Liver (tissue), 3 donors: ENCODE results near the gene PHYHD1.

Experiments
- EGR1 ChIP-seq, 2 donors: IDR thresholded peaks; 2 replicates each; pipeline ENCODE4 v1.6.1; 2016 to 2018; ENCODE audit warnings: antibody characterized with exemption in 2 of 2, low read depth in 2 of 2
- FOXA1 ChIP-seq: IDR thresholded peaks from 2 replicates; pipeline ENCODE4 v1.6.1; 2016; ENCODE audit warnings: antibody characterized with exemption
- GABPA ChIP-seq, 2 donors: IDR thresholded peaks in 1 of 2; conservative IDR thresholded peaks in 1 of 2; 2 replicates each; pipeline ENCODE4 v1.6.1; 2016; ENCODE audit warnings: antibody characterized with exemption in 2 of 2, mild to moderate bottlenecking in 1 of 2, moderate library complexity in 1 of 2
- RAD21 ChIP-seq, 2 donors: IDR thresholded peaks; 2 replicates each; pipeline ENCODE4 v1.6.1; 2016; ENCODE audit warnings: antibody characterized with exemption in 2 of 2, mild to moderate bottlenecking in 2 of 2
- RXRA ChIP-seq, 2 donors: IDR thresholded peaks; 2 replicates each; pipeline ENCODE4 v1.6.1; 2017 to 2018; ENCODE audit warnings: antibody characterized with exemption in 2 of 2, mild to moderate bottlenecking in 1 of 2
- SP1 ChIP-seq: IDR thresholded peaks from 2 replicates; pipeline ENCODE4 v1.6.1; 2018; ENCODE audit warnings: antibody characterized with exemption, mild to moderate bottlenecking
- TAF1 ChIP-seq: conservative IDR thresholded peaks from 2 replicates; pipeline ENCODE4 v1.6.1; 2016; ENCODE audit warnings: antibody characterized with exemption, mild to moderate bottlenecking
- YY1 ChIP-seq: IDR thresholded peaks from 2 replicates; pipeline ENCODE4 v1.6.1; 2016; ENCODE audit warnings: antibody characterized with exemption, mild to moderate bottlenecking
- TF ChIP-seq, protein P1 (sequence below): fragments of 150-350 bp; IDR thresholded peaks from 2 replicates; pipeline ENCODE4 v1.5.1; 2017; ENCODE audit warnings: improper control_type of control experiment, low read depth, low read length; ENCODE audit not compliant: missing input control
- TF ChIP-seq, protein P2 (sequence below): IDR thresholded peaks from 2 replicates; pipeline ENCODE4 v1.6.1; 2016; ENCODE audit warnings: antibody characterized with exemption, mild to moderate bottlenecking
- TF ChIP-seq, protein P3 (sequence below): IDR thresholded peaks from 2 replicates; pipeline ENCODE4 v1.6.1; 2016; ENCODE audit warnings: antibody characterized with exemption
- TF ChIP-seq, protein P4 (sequence below): IDR thresholded peaks from 2 replicates; pipeline ENCODE4 v1.6.1; 2016; ENCODE audit warnings: antibody characterized with exemption
- TF ChIP-seq, protein P5 (sequence below): IDR thresholded peaks from 2 replicates; pipeline ENCODE4 v1.6.1; 2016; ENCODE audit warnings: antibody characterized with exemption
- donor health status: healthy.
- donor health status: healthy.

DNA sequence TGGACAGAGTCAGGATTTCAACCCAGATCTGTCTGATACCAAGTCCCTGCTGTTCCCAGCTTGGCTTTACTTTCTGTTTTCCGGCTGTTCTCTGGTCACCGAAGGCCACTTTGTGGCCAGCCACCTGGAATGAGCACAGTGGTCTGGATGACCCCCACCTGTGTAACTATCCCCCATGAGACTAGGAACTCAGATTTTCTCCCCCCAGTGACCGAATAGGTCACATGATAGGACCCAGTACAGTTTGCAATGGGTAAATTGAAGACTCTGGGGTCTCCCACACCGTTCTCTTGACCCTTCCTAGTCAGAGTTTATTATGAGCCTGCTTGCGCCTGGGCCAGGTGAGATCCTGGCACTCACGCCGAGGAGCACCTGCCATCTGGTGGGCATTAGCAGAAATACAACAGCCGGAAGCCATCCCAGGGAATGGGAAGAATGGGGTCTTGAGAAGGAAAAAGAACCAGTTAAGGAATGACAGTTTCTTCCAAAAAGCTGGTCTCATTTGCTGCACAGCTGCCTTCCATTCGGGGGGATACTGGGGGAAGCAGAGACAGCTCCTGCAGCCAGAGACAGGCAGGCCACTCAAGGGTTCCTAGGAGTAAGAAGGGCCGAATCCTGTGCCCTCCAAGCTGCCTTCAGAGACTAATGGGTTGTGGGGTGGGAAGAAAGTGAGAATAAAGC is 7.1 kb downstream of the PHYHD1 start:
- TF ChIP-seq, protein P1, sequence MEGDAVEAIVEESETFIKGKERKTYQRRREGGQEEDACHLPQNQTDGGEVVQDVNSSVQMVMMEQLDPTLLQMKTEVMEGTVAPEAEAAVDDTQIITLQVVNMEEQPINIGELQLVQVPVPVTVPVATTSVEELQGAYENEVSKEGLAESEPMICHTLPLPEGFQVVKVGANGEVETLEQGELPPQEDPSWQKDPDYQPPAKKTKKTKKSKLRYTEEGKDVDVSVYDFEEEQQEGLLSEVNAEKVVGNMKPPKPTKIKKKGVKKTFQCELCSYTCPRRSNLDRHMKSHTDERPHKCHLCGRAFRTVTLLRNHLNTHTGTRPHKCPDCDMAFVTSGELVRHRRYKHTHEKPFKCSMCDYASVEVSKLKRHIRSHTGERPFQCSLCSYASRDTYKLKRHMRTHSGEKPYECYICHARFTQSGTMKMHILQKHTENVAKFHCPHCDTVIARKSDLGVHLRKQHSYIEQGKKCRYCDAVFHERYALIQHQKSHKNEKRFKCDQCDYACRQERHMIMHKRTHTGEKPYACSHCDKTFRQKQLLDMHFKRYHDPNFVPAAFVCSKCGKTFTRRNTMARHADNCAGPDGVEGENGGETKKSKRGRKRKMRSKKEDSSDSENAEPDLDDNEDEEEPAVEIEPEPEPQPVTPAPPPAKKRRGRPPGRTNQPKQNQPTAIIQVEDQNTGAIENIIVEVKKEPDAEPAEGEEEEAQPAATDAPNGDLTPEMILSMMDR: peak; percentile 85
- TF ChIP-seq YY1: no peak
- no peak for TF ChIP-seq SP1
- TF ChIP-seq, protein P2, sequence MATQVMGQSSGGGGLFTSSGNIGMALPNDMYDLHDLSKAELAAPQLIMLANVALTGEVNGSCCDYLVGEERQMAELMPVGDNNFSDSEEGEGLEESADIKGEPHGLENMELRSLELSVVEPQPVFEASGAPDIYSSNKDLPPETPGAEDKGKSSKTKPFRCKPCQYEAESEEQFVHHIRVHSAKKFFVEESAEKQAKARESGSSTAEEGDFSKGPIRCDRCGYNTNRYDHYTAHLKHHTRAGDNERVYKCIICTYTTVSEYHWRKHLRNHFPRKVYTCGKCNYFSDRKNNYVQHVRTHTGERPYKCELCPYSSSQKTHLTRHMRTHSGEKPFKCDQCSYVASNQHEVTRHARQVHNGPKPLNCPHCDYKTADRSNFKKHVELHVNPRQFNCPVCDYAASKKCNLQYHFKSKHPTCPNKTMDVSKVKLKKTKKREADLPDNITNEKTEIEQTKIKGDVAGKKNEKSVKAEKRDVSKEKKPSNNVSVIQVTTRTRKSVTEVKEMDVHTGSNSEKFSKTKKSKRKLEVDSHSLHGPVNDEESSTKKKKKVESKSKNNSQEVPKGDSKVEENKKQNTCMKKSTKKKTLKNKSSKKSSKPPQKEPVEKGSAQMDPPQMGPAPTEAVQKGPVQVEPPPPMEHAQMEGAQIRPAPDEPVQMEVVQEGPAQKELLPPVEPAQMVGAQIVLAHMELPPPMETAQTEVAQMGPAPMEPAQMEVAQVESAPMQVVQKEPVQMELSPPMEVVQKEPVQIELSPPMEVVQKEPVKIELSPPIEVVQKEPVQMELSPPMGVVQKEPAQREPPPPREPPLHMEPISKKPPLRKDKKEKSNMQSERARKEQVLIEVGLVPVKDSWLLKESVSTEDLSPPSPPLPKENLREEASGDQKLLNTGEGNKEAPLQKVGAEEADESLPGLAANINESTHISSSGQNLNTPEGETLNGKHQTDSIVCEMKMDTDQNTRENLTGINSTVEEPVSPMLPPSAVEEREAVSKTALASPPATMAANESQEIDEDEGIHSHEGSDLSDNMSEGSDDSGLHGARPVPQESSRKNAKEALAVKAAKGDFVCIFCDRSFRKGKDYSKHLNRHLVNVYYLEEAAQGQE: no peak
- TF ChIP-seq RXRA (IDR thresholded peaks at IDR 0.05): peak; percentile 9 to 53
- peak; percentile 97 for TF ChIP-seq RAD21 (IDR thresholded peaks at IDR 0.05)
- no peak for TF ChIP-seq EGR1 (IDR thresholded peaks at IDR 0.05; ENCODE audit: low read depth in 2 of 2)
- TF ChIP-seq, protein P3, sequence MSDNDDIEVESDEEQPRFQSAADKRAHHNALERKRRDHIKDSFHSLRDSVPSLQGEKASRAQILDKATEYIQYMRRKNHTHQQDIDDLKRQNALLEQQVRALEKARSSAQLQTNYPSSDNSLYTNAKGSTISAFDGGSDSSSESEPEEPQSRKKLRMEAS: no peak
- TF ChIP-seq GABPA (IDR thresholded peaks at IDR 0.05 in 1 of 2, conservative IDR thresholded peaks at IDR 0.05 in 1 of 2): no peak
- TF ChIP-seq, protein P4, sequence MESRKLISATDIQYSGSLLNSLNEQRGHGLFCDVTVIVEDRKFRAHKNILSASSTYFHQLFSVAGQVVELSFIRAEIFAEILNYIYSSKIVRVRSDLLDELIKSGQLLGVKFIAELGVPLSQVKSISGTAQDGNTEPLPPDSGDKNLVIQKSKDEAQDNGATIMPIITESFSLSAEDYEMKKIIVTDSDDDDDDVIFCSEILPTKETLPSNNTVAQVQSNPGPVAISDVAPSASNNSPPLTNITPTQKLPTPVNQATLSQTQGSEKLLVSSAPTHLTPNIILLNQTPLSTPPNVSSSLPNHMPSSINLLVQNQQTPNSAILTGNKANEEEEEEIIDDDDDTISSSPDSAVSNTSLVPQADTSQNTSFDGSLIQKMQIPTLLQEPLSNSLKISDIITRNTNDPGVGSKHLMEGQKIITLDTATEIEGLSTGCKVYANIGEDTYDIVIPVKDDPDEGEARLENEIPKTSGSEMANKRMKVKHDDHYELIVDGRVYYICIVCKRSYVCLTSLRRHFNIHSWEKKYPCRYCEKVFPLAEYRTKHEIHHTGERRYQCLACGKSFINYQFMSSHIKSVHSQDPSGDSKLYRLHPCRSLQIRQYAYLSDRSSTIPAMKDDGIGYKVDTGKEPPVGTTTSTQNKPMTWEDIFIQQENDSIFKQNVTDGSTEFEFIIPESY: no peak
- TF ChIP-seq TAF1: no peak
- TF ChIP-seq, protein P5, sequence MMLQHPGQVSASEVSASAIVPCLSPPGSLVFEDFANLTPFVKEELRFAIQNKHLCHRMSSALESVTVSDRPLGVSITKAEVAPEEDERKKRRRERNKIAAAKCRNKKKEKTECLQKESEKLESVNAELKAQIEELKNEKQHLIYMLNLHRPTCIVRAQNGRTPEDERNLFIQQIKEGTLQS: no peak
- no peak for TF ChIP-seq FOXA1
